OCI-LY7 (cell line): Measurements from ENCODE around the gene MKI67.

Source experiments
- EZH2phosphoT487 ChIP-seq: fragments of 200-600 bp; sonication (generic); IDR thresholded peaks from 2 replicates; pipeline ENCODE4 v1.6.1; 2018; ENCODE audit warnings: low read depth, borderline replicate concordance, mild to moderate bottlenecking, mixed run types, antibody characterized with exemption, low read length, moderate library complexity, mixed read lengths
- TF ChIP-seq, protein P1 (sequence below): fragments of 200-600 bp; sonication (generic); conservative IDR thresholded peaks from 2 replicates; pipeline ENCODE4 v1.5.1; 2014; ENCODE audit warnings: mild to moderate bottlenecking, antibody characterized with exemption, low read length, moderate library complexity, mixed read lengths

DNA sequence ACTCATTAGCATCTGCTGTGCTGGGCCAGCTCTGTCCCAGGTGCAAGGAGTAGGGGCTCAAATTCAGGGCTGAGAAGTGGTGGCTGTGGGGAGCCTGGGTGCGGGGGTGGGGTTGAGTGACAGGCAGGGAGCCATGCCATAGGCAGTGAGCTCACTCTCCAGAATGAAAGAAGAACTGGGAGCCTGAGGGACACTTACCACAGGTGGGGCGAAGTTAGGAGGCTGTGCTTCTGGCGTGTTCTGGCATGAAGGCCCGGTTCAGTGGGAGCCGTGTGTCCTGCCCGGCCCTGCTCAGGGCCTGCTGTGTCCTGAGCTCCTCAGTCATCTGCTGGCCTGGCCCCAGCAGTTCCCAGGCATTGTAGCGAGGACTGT is 62.5 kb downstream of the MKI67 start:
- TF ChIP-seq, protein P1, sequence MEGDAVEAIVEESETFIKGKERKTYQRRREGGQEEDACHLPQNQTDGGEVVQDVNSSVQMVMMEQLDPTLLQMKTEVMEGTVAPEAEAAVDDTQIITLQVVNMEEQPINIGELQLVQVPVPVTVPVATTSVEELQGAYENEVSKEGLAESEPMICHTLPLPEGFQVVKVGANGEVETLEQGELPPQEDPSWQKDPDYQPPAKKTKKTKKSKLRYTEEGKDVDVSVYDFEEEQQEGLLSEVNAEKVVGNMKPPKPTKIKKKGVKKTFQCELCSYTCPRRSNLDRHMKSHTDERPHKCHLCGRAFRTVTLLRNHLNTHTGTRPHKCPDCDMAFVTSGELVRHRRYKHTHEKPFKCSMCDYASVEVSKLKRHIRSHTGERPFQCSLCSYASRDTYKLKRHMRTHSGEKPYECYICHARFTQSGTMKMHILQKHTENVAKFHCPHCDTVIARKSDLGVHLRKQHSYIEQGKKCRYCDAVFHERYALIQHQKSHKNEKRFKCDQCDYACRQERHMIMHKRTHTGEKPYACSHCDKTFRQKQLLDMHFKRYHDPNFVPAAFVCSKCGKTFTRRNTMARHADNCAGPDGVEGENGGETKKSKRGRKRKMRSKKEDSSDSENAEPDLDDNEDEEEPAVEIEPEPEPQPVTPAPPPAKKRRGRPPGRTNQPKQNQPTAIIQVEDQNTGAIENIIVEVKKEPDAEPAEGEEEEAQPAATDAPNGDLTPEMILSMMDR = no peak
- no peak for TF ChIP-seq EZH2phosphoT487
